HCT116 (cell line): ENCODE measurements around the gene FAM219A. TPM values are rescaled to one million over a fixed set of nuclear protein-coding genes. Genes with fewer than 3 reads are reported as not detected.

Experiments
- ATAC-seq: fragments of 200-7000 bp; cut with Tn5 transposase; 2 replicates; pipeline ENCODE4 v1.9.1; 2020; ENCODE audit warnings: mild to moderate bottlenecking, moderate library complexity
- BruUV-seq: library from RNA; stranded (reverse); fragments of 400-500 nt; replicated peaks from 2 replicates; lab custom pipeline; 2021; lab: Mats Ljungman, UMichigan
- CTCF ChIA-PET: fragments of 300-600 bp; sonication (Branson Sonifier 250); formaldehyde crosslinking; loops from one replicate; lab custom pipeline; 2021; ENCODE audit warnings: antibody characterized with exemption; lab: Charles Lee
- POLR2A ChIA-PET: fragments of 300-600, 350-600 bp; sonication (Branson Sonifier 250); formaldehyde crosslinking; loops from one replicate; lab custom pipeline; 2021; ENCODE audit warnings: antibody characterized with exemption; lab: Charles Lee
- RAD21 ChIA-PET, 2 experiments: fragments of 300-600 bp; sonication (Branson Sonifier 250); formaldehyde crosslinking; loops; one replicate each; lab custom pipeline; 2023; ENCODE audit warnings: low total read pairs in 2 of 2; ENCODE audit not compliant: uncharacterized antibody in 2 of 2, unreplicated experiment in 2 of 2, low non-redundant PET in 1 of 2; lab: Charles Lee
- DNase-seq: peaks from one replicate; pipeline ENCODE4 v3.0.0-alpha.2; 2010; ENCODE audit warnings: low read depth, low spot score
- H2AFZ ChIP-seq: fragments of 200-600 bp; shearing (Covaris generic), sonication (generic); 2 replicates; pipeline ENCODE4 v1.6.1; 2017; ENCODE audit warnings: low read depth, mixed run types, mixed read lengths, antibody characterized with exemption, low read length; ENCODE audit not compliant: poor library complexity, severe bottlenecking
- H3K27ac ChIP-seq: 2 replicates; pipeline ENCODE4 v1.5.1; 2012; ENCODE audit warnings: low read depth, low read length
- H3K27me3 ChIP-seq: fragments of 200-600 bp; sonication (generic); 2 replicates; pipeline ENCODE4 v1.6.1; 2016; ENCODE audit warnings: mixed run types, low read length, mixed read lengths; ENCODE audit not compliant: insufficient read depth
- H3K36me3 ChIP-seq, 2 experiments: fragments of 200-500 bp in 1 of 2; fragments of 200-600 bp in 1 of 2; sonication (Bioruptor generic) in 1 of 2; sonication (generic) in 1 of 2; 2 replicates each; pipeline versions ENCODE4 v1.5.1 to v1.6.1; 2014 to 2016; ENCODE audit warnings: low read length in 2 of 2, inconsistent platforms in 1 of 2, mixed read lengths in 1 of 2, mixed run types in 1 of 2; ENCODE audit not compliant: insufficient read depth in 2 of 2, control insufficient read depth in 1 of 2
- H3K4me1 ChIP-seq, 2 experiments: fragments of 200-600 bp in 1 of 2; sonication (generic) in 1 of 2; 2 replicates each; pipeline versions ENCODE4 v1.5.1 to v1.6.1; 2012 to 2017; ENCODE audit warnings: low read length in 2 of 2, inconsistent platforms in 1 of 2, mild to moderate bottlenecking in 1 of 2, mixed read lengths in 1 of 2, mixed run types in 1 of 2, moderate library complexity in 1 of 2; ENCODE audit not compliant: insufficient read depth in 2 of 2, control insufficient read depth in 1 of 2
- H3K4me2 ChIP-seq: fragments of 200-600 bp; sonication (generic); 2 replicates; pipeline ENCODE4 v1.6.1; 2017; ENCODE audit warnings: mixed run types, low read length, mixed read lengths
- H3K4me3 ChIP-seq, 2 experiments: fragments of 200-600 bp in 1 of 2; sonication (generic) in 1 of 2; replicated peaks in 1 of 2; 2 replicates each; pipeline ENCODE4 v1.5.1; 2011 to 2016; ENCODE audit warnings: low read length in 2 of 2, control low read depth in 1 of 2, low read depth in 1 of 2, mild to moderate bottlenecking in 1 of 2, mixed read lengths in 1 of 2, mixed run types in 1 of 2
- H3K79me2 ChIP-seq: fragments of 200-600 bp; sonication (generic); 2 replicates; pipeline ENCODE4 v1.6.1; 2017; ENCODE audit warnings: mild to moderate bottlenecking, mixed run types, low read length, moderate library complexity, mixed read lengths; ENCODE audit not compliant: insufficient read depth
- H3K9ac ChIP-seq: fragments of 200-600 bp; sonication (generic); 2 replicates; pipeline ENCODE4 v1.6.1; 2016; ENCODE audit warnings: low read length, mixed read lengths
- H3K9me2 ChIP-seq: fragments of 200-600 bp; sonication (generic), shearing (Covaris generic); 2 replicates; pipeline ENCODE4 v1.6.1; 2017; ENCODE audit warnings: mixed run types, mild to moderate bottlenecking, moderate library complexity; ENCODE audit not compliant: insufficient read depth
- H3K9me3 ChIP-seq, 2 experiments: fragments of 200-500 bp in 1 of 2; fragments of 200-600 bp in 1 of 2; sonication (Bioruptor generic) in 1 of 2; sonication (generic) in 1 of 2; 2 replicates each; pipeline ENCODE4 v1.6.1; 2014 to 2017; ENCODE audit warnings: low read length in 2 of 2, mixed read lengths in 2 of 2, inconsistent platforms in 1 of 2, low read depth in 1 of 2, mild to moderate bottlenecking in 1 of 2, mixed run types in 1 of 2, moderate library complexity in 1 of 2; ENCODE audit not compliant: control insufficient read depth in 1 of 2, insufficient read depth in 1 of 2
- H4K20me1 ChIP-seq: fragments of 200-600 bp; sonication (generic), shearing (Covaris generic); 2 replicates; pipeline ENCODE4 v1.6.1; 2017; ENCODE audit warnings: mixed run types, mild to moderate bottlenecking, moderate library complexity; ENCODE audit not compliant: insufficient read depth
- CEBPB ChIP-seq: IDR thresholded peaks from 2 replicates; pipeline ENCODE4 v1.6.1; 2012; ENCODE audit warnings: low read depth
- CTCF ChIP-seq, 3 experiments: fragments of 200-600 bp in 1 of 3; sonication (generic) in 1 of 3; IDR thresholded peaks in 2 of 3; conservative IDR thresholded peaks in 1 of 3; 2 replicates each; pipeline ENCODE4 v1.5.1; 2012 to 2017; ENCODE audit warnings: low read depth in 2 of 3, low read length in 2 of 3, antibody characterized with exemption in 1 of 3, borderline replicate concordance in 1 of 3, control low read depth in 1 of 3, mild to moderate bottlenecking in 1 of 3, mixed read lengths in 1 of 3, mixed run types in 1 of 3, moderate library complexity in 1 of 3; ENCODE audit not compliant: insufficient read depth in 1 of 3
- EGR1 ChIP-seq: IDR thresholded peaks from 2 replicates; pipeline ENCODE4 v1.6.1; 2012; ENCODE audit warnings: low read depth
- EZH2 ChIP-seq: fragments of 200-600 bp; sonication (generic); IDR thresholded peaks from 2 replicates; pipeline ENCODE4 v1.6.1; 2017; ENCODE audit warnings: antibody characterized with exemption, mixed run types
- EZH2phosphoT487 ChIP-seq: fragments of 200-600 bp; IDR thresholded peaks from 2 replicates; pipeline ENCODE4 v1.6.1; 2018; ENCODE audit warnings: antibody characterized with exemption, borderline replicate concordance
- FOSL1 ChIP-seq: IDR thresholded peaks from 2 replicates; pipeline ENCODE4 v1.6.1; 2012; ENCODE audit warnings: low read depth
- JUND ChIP-seq: IDR thresholded peaks from 2 replicates; pipeline ENCODE4 v1.6.1; 2012
- POLR2A ChIP-seq: IDR thresholded peaks from 2 replicates; pipeline ENCODE4 v1.7.0; 2011; ENCODE audit warnings: borderline replicate concordance; ENCODE audit not compliant: insufficient read depth, insufficient read length; ENCODE audit errors: extremely low read depth
- POLR2AphosphoS5 ChIP-seq: IDR thresholded peaks from 2 replicates; pipeline ENCODE4 v1.6.1; 2011; ENCODE audit warnings: mild to moderate bottlenecking, low read depth, low read length, moderate library complexity
- RAD21 ChIP-seq: IDR thresholded peaks from 2 replicates; pipeline ENCODE4 v1.6.1; 2012; ENCODE audit warnings: low read depth, mild to moderate bottlenecking
- REST ChIP-seq: IDR thresholded peaks from 2 replicates; pipeline ENCODE4 v1.6.1; 2012; ENCODE audit warnings: low read depth
- SIN3A ChIP-seq: IDR thresholded peaks from 2 replicates; pipeline ENCODE4 v1.6.1; 2012; ENCODE audit warnings: low read depth
- SRF ChIP-seq: IDR thresholded peaks from 2 replicates; pipeline ENCODE4 v1.6.1; 2012; ENCODE audit warnings: low read depth
- TCF7L2 ChIP-seq: IDR thresholded peaks from 2 replicates; pipeline ENCODE4 v1.7.0; 2011; ENCODE audit warnings: borderline replicate concordance, inconsistent platforms; ENCODE audit not compliant: insufficient read depth, insufficient read length; ENCODE audit errors: extremely low read depth
- YY1 ChIP-seq: IDR thresholded peaks from 2 replicates; pipeline ENCODE4 v1.6.1; 2011; ENCODE audit warnings: low read length, low read depth, moderate library complexity, mild to moderate bottlenecking; ENCODE audit not compliant: insufficient replicate concordance; ENCODE audit errors: extremely low read depth
- ZBTB33 ChIP-seq: IDR thresholded peaks from 2 replicates; pipeline ENCODE4 v1.6.1; 2011; ENCODE audit warnings: mild to moderate bottlenecking, low read length, moderate library complexity; ENCODE audit not compliant: insufficient replicate concordance; ENCODE audit errors: extremely low read depth
- ZFX ChIP-seq: fragments of 450-650 bp; IDR thresholded peaks from 2 replicates; pipeline ENCODE4 v1.6.1; 2017
- ZNF274 ChIP-seq: fragments of 200-500 bp; sonication (Bioruptor generic); IDR thresholded peaks from 2 replicates; pipeline ENCODE4 v1.6.1; 2014; ENCODE audit warnings: mild to moderate bottlenecking, low read depth, low read length, inconsistent platforms
- intact Hi-C: fragments of 100-400 bp; cut with micrococcal nuclease; formaldehyde crosslinking; loops from 2 replicates; pipeline ENCODE4 v1.10.0; 2022
- total RNA-seq: library from RNA; stranded (reverse); gene quantifications from one replicate; pipeline ENCODE4 v1.2.1, GENCODE V29; 2021; ENCODE audit not compliant: unreplicated experiment

FAM219A gene
- total RNA-seq, 1 experiment from 2014 or later: 13.4 TPM

GRCh38 chr9:34399729-34400128 is 58.6 kb downstream of the FAM219A start:
- H3K4me3 ChIP-seq: no peak overlapping the region
- ChIA-PET CTCF (no interaction called here), RAD21 (no interaction called here)
- no TSS peak for BruUV-seq
- no peak for TF ChIP-seq SRF
- no peak for TF ChIP-seq JUND
- no peak for TF ChIP-seq CTCF (IDR thresholded peaks at IDR 0.05 in 2 of 3, conservative IDR thresholded peaks at IDR 0.05 in 1 of 3; ENCODE audit: borderline replicate concordance in 1 of 3, insufficient read depth in 1 of 3, low read depth in 2 of 3, low read length in 2 of 3)
- TF ChIP-seq POLR2A: no peak
- no peak for TF ChIP-seq FOSL1
- TF ChIP-seq ZFX: no peak
- TF ChIP-seq YY1: no peak
- TF ChIP-seq POLR2AphosphoS5: no peak
- TF ChIP-seq ZBTB33: no peak
- TF ChIP-seq RAD21: no peak
- no peak for TF ChIP-seq REST
- TF ChIP-seq EZH2: no peak
- TF ChIP-seq ZNF274: no peak
- no peak for TF ChIP-seq CEBPB
- TF ChIP-seq TCF7L2: no peak
- no peak for TF ChIP-seq EZH2phosphoT487
- TF ChIP-seq SIN3A: no peak
- no peak for TF ChIP-seq EGR1
- TF ChIP-seq, all 23 proteins: peak for 0
- intact Hi-C loops: loop anchor here (10.0 kb wide), 1 partner anchor 195 kb away; no protein-coding TSS in a partner anchor
- Histone ChIP-seq H3K9ac (no peak overlapping the region), H3K9me3 (no peaks in the 10 kb centered on the region), H4K20me1 (no peaks in the 10 kb centered on the region), H3K4me1 (peaks cover 0 to 15% of the 10 kb centered on the region in 2 experiments; a peak in 2 of 4 replicates), H3K27me3 (no peaks in the 10 kb centered on the region), H3K4me2 (no peak overlapping the region), H2AFZ (no peak overlapping the region), H3K9me2 (no peaks in the 10 kb centered on the region), H3K79me2 (no peaks in the 10 kb centered on the region), H3K27ac (no peak overlapping the region), H3K36me3 (peaks cover 0 to 2% of the 10 kb centered on the region in 2 experiments; a peak in 2 of 4 replicates)
- DNase-seq (no peak), ATAC-seq (no peak)
- POLR2A ChIA-PET: no interaction called here
